ENCODE measurements around the gene CCDC88C.

The CCDC88C gene

DNA sequence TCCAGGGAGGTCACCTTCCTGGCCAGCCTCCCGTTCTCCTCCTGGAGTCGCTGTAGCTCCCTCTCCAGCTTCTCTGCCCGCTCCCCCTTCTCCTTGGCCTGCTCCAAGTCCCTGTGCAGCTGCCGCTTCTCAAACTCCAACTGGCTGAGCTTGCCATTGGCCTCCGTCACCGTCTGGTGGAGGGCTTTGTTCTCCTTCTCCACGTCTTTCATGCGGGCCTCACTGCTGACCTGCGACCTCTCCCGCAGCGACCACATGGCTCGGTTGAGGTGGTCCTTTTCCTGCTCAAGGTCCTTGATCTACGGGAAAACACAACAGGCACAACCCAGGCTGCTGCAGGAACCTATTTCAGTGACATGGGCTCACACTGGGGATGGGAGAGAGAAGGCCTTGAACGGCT is 103.8 kb downstream of the CCDC88C start:
- Histone ChIP-seq H3K4me2 (ENCODE audit: insufficient read depth, low read length) (no peak overlapping the region), H2AFZ (ENCODE audit: low read depth, low read length) (no peak overlapping the region), H3K27me3 (ENCODE audit: insufficient read depth, low read length, poor library complexity) (no peaks in the 10 kb centered on the region), H3K79me2 (ENCODE audit: insufficient read depth, low read length) (0 out of 2 replicates have a peak, but pooled peaks cover 2% of the 10 kb centered on the region), H3K27ac (ENCODE audit: low read length) (no peak overlapping the region), H3K9ac (ENCODE audit: low read depth, low read length) (no peak overlapping the region), H3K9me3 (ENCODE audit: insufficient read depth, low read length, severe bottlenecking) (no peaks in the 10 kb centered on the region), H4K20me1 (ENCODE audit: insufficient read depth, low read length) (peaks cover 19% of the 10 kb centered on the region), H3K36me3 (ENCODE audit: insufficient read depth, low read length) (peaks cover 91% of the 10 kb centered on the region), H3K4me1 (ENCODE audit: insufficient read depth, low read length) (peaks cover 40% of the 10 kb centered on the region), H3K4me3 (ENCODE audit: low read depth in 1 of 2, low read length in 2 of 2) (no peak overlapping the region)
- DNase-seq (no peak), ATAC-seq (ENCODE audit: insufficient read depth, low read depth) (no peak)
- TF ChIP-seq CTCF (IDR thresholded peaks at IDR 0.05; ENCODE audit: borderline replicate concordance, extremely low read depth, low read length, poor library complexity, severe bottlenecking) (no peak), EZH2 (IDR thresholded peaks at IDR 0.05; ENCODE audit: borderline replicate concordance, low read depth, low read length, severe bottlenecking) (no peak)

- peaks cover 91% of the 10 kb centered on the region for H3K36me3 ChIP-seq (ENCODE audit: insufficient read depth, low read length)
- TF ChIP-seq CTCF (IDR thresholded peaks at IDR 0.05; ENCODE audit: borderline replicate concordance, extremely low read depth, low read length, poor library complexity, severe bottlenecking), result no peak
- TF ChIP-seq EZH2 (IDR thresholded peaks at IDR 0.05; ENCODE audit: borderline replicate concordance, low read depth, low read length, severe bottlenecking), result no peak
- DNase-seq, result no peak
- no peak for ATAC-seq (ENCODE audit: insufficient read depth, low read depth)
- H3K4me3 ChIP-seq (ENCODE audit: low read depth in 1 of 2, low read length in 2 of 2), result no peak overlapping the region
- no peak overlapping the region for H2AFZ ChIP-seq (ENCODE audit: low read depth, low read length)
- 0 out of 2 replicates have a peak, but pooled peaks cover 2% of the 10 kb centered on the region for H3K79me2 ChIP-seq (ENCODE audit: insufficient read depth, low read length)
- no peak overlapping the region for H3K9ac ChIP-seq (ENCODE audit: low read depth, low read length)
- H3K4me2 ChIP-seq (ENCODE audit: insufficient read depth, low read length), result no peak overlapping the region
- H3K27ac ChIP-seq (ENCODE audit: low read length), result no peak overlapping the region
- peaks cover 18% of the 10 kb centered on the region for H4K20me1 ChIP-seq (ENCODE audit: insufficient read depth, low read length)
- H3K4me1 ChIP-seq (ENCODE audit: insufficient read depth, low read length), result peaks cover 34% of the 10 kb centered on the region
- H3K9me3 ChIP-seq (ENCODE audit: insufficient read depth, low read length, severe bottlenecking), result no peaks in the 10 kb centered on the region
- no peaks in the 10 kb centered on the region for H3K27me3 ChIP-seq (ENCODE audit: insufficient read depth, low read length, poor library complexity)
Observed at GRCh38 chr14:91313154-91313850, 104.3 kb downstream of the CCDC88C start.

DNA sequence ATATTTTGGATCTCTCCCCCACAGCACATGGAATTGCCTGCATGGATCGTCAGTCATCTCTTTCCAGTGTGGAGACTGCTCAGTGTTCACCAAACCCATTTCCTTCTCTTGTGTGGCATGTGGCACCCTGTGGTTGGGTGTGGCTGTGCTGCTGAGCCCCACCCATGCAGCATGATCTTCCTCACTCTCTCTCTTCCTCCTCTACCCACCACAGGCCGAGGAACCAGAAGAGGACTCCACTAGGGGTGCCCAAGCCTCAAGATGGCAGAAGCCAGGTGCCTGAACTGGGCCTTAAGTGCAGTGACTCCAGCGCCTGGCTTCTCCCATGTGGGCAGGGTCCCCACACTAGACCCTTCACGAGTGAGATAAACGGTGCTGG is 106.3 kb downstream of the CCDC88C start:
- Histone ChIP-seq H3K4me3 (ENCODE audit: low read depth in 1 of 2, low read length in 2 of 2) (no peak overlapping the region), H4K20me1 (ENCODE audit: insufficient read depth, low read length) (peaks cover 17% of the 10 kb centered on the region), H3K4me1 (ENCODE audit: insufficient read depth, low read length) (peaks cover 14% of the 10 kb centered on the region), H3K27me3 (ENCODE audit: insufficient read depth, low read length, poor library complexity) (no peaks in the 10 kb centered on the region), H3K36me3 (ENCODE audit: insufficient read depth, low read length) (peaks cover 96% of the 10 kb centered on the region), H3K27ac (ENCODE audit: low read length) (no peak overlapping the region), H3K79me2 (ENCODE audit: insufficient read depth, low read length) (0 out of 2 replicates have a peak, but pooled peaks cover 2% of the 10 kb centered on the region), H2AFZ (ENCODE audit: low read depth, low read length) (no peak overlapping the region), H3K9me3 (ENCODE audit: insufficient read depth, low read length, severe bottlenecking) (no peaks in the 10 kb centered on the region), H3K4me2 (ENCODE audit: insufficient read depth, low read length) (no peak overlapping the region), H3K9ac (ENCODE audit: low read depth, low read length) (no peak overlapping the region)
- DNase-seq, result peak; percentile 26
- peak; percentile 22; the same call in 1 of the 3 replicates for ATAC-seq (ENCODE audit: insufficient read depth, low read depth)
- TF ChIP-seq EZH2 (IDR thresholded peaks at IDR 0.05; ENCODE audit: borderline replicate concordance, low read depth, low read length, severe bottlenecking) (no peak), CTCF (IDR thresholded peaks at IDR 0.05; ENCODE audit: borderline replicate concordance, extremely low read depth, low read length, poor library complexity, severe bottlenecking) (peak; percentile 18)

All from DND-41 (cell line).